OCI-LY3 (cell line): Measurements from ENCODE around the gene GNG10.

Source experiments
- H2AFZ ChIP-seq: fragments of 200-600, 300-600 bp; shearing (Covaris generic); 2 replicates; pipeline ENCODE4 v1.6.0; 2014; ENCODE audit warnings: antibody characterized with exemption, low read depth, low read length
- H3K27ac ChIP-seq: fragments of 200-600, 300-600 bp; sonication (generic); 2 replicates; pipeline ENCODE4 v1.5.1; 2014; ENCODE audit warnings: mild to moderate bottlenecking, low read length, moderate library complexity, mixed read lengths
- H3K27me3 ChIP-seq: fragments of 200-600, 300-600 bp; sonication (generic); 2 replicates; pipeline ENCODE4 v1.6.1; 2014; ENCODE audit warnings: low read depth, low read length, mixed read lengths
- H3K36me3 ChIP-seq: fragments of 200-600, 300-600 bp; sonication (generic); replicated peaks from 2 replicates; pipeline ENCODE3; 2014; ENCODE audit warnings: low read depth, low read length, mixed read lengths
- H3K4me1 ChIP-seq: fragments of 300-600, 200-600 bp; sonication (generic); 2 replicates; pipeline ENCODE4 v1.6.1; 2014; ENCODE audit warnings: low read length, mixed read lengths
- H3K4me2 ChIP-seq: fragments of 200-600, 300-600 bp; sonication (generic); 2 replicates; pipeline ENCODE4 v1.6.1; 2014; ENCODE audit warnings: low read length, mixed read lengths
- H3K4me3 ChIP-seq: fragments of 300-600, 200-600 bp; sonication (generic); 2 replicates; pipeline ENCODE4 v1.5.1; 2014; ENCODE audit warnings: antibody characterized with exemption, mild to moderate bottlenecking, low read length, moderate library complexity
- H3K79me2 ChIP-seq: fragments of 300-600, 200-600 bp; shearing (Covaris generic); 2 replicates; pipeline ENCODE4 v1.6.1; 2014; ENCODE audit warnings: mild to moderate bottlenecking, low read length, mixed read lengths
- H3K9ac ChIP-seq: fragments of 300-600, 200-600 bp; shearing (Covaris generic); 2 replicates; pipeline ENCODE4 v1.6.0; 2014; ENCODE audit warnings: mild to moderate bottlenecking, low read length, moderate library complexity
- H3K9me3 ChIP-seq: fragments of 200-600, 300-600 bp; shearing (Covaris generic); 2 replicates; pipeline ENCODE4 v1.6.1; 2014; ENCODE audit warnings: low read length, mixed read lengths; ENCODE audit not compliant: insufficient read depth
- H4K20me1 ChIP-seq: fragments of 200-600, 300-600 bp; sonication (generic); 2 replicates; pipeline ENCODE4 v1.6.1; 2016; ENCODE audit warnings: low read length, mixed read lengths; ENCODE audit not compliant: insufficient read depth
- CTCF ChIP-seq: fragments of 200-600, 300-600 bp; sonication (generic); IDR thresholded peaks from 2 replicates; pipeline ENCODE4 v1.5.1; 2014; ENCODE audit warnings: antibody characterized with exemption, low read length, low read depth
- EZH2phosphoT487 ChIP-seq: fragments of 200-600 bp; shearing (Covaris generic); IDR thresholded peaks from 2 replicates; pipeline ENCODE4 v1.6.1; 2018; ENCODE audit warnings: antibody characterized with exemption, mixed run types, low read depth

GNG10 gene

GRCh38 chr9:111719541-111719940 lies 58.1 kb downstream of the GNG10 start:
- H3K9ac ChIP-seq = no peak overlapping the region
- H3K36me3 ChIP-seq = no peaks in the 10 kb centered on the region
- no peak for TF ChIP-seq CTCF
- TF ChIP-seq EZH2phosphoT487 = no peak
- no peaks in the 10 kb centered on the region for H4K20me1 ChIP-seq
- H3K79me2 ChIP-seq = no peaks in the 10 kb centered on the region
- H3K4me2 ChIP-seq = no peak overlapping the region
- H3K27me3 ChIP-seq = no peaks in the 10 kb centered on the region
- no peak overlapping the region for H3K27ac ChIP-seq
- H3K4me1 ChIP-seq = no peaks in the 10 kb centered on the region
- H3K4me3 ChIP-seq = no peak overlapping the region
- no peaks in the 10 kb centered on the region for H3K9me3 ChIP-seq
- no peak overlapping the region for H2AFZ ChIP-seq
